Stimulated activated CD4-positive, alpha-beta T cell treated with anti-CD3 and anti-CD28 coated beads, Interleukin-2, amount 100 ng/mL, for 24 hours (primary cell): ENCODE data around the gene DNAJA2.
"Not testable (repeated sequence)": the region's sequence is repeated elsewhere in the genome, so short reads cannot be mapped to it uniquely, and the experiment has no call there.

Experiments used
- DNase-seq, 2 donors: peaks; one replicate each; pipeline ENCODE4 v3.0.0-alpha.2; 2020

The DNAJA2 gene

DNA sequence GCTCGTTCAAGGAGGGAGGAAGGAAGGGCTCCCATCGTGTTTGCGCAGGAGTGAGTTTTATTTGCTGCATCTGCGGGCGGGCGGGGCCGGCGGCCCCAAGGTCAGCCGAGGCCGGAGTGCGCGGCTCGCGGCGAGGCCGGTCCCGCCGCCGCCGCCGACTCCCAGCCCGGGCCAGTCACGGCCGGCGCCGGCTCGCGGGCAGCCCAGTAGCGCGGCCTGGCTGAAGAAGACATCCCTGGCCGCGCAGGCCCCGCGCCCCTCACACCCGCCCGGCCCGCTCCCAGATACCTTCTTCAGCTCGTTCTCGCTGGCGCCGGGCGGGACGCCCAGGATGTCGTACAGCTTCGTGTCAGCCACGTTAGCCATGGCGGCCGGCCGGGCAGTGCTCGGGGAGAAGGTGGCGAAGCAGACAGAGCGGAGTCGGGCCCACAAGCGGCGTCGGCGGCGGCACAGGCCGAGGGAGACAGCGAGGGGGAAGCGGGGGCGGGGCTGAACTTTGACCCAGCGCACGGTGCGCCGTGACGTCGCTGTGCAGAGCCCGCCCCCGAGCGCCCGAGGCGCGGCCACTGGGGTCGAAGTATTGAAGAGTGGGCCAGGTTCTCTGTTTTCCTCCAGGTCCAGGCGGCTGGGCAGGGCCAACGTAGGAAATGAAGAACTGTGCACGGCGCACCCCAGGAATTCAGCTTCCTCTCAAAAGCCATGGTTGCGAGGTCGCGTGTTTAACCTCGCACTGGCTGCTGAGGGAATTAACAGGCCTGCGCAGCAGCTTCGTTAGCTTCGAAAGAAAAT, at the start of gene DNAJA2:
DNAJA2 (minus strand) TSS at position 468 of the 789 bp plus-strand sequence; CDS start at position 366, 102 bp downstream.
- peak; percentile 95 to 96 for DNase-seq

DNA sequence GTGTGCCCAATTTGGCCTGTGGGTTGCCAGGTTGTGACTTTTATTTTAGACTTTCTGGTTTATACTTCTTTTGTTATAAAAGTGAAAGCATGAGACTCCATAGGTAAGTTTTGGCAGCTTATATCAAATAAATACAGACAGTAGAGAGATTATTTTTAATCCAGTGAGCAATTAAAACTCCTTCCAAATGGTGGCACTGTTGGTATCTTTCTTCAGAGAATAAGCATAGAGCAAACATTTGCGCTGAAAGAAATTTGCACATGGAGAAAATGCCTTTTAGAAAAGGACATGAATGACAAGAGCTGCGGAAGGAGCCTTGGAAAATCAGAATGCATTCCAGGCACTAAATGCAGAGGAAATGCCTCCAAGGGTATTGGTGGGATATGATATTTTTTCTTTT, 46.1 kb upstream of the DNAJA2 start:
- DNase-seq: no peak

DNA sequence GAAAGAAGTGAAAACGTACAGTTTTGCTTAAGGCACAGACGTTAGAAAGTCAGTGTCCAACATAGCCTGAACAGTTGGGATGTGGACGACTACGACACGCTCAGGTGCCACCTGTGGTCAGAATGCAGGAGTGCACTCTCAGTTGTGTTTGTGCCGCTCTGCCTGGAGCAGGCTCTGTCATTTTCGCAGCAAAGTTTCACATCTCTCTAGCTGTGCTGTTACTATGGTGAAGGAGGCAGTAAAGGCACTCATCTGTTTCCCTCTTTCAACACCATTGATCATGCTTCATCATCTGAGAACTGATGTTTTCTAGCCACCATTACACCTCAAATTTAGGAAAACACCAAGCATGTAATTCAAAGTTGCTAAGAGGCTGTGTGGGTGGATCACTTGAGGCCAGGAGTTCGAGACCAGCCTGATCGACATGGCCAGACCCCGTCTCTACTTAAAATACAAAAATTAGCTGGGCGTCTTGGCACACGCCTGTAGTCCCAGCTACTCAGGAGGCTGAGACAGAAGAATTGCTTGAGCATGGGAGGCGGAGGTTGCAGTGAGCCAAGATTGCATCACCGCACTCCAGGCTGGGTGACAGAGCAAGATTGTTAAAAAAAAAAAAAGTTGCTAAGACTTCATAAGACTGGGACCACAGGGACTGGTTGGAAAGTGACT, 44.9 kb upstream of the DNAJA2 start:
- DNase-seq: peak; percentile 38 to 47

DNA sequence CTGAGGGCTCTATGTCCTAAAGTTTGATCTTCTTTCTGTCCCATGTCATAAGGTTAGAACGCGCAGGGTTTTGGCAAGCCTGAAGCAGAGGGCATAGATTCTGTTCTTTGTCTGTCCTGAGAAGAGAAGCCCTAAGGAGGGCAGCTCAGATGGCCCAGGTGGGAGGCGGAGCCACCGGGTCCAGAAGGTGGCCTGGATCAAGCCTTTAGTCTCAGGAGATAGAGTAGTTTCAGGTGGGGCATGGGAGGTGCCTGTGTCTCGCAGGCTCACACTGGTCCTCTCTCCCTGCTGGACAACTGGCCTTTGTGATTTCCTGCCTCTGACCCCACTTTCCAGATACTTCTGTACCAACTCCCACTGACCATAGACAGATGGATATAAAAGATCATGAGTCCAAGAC, 44.2 kb upstream of the DNAJA2 start:
- no peak for DNase-seq

DNA sequence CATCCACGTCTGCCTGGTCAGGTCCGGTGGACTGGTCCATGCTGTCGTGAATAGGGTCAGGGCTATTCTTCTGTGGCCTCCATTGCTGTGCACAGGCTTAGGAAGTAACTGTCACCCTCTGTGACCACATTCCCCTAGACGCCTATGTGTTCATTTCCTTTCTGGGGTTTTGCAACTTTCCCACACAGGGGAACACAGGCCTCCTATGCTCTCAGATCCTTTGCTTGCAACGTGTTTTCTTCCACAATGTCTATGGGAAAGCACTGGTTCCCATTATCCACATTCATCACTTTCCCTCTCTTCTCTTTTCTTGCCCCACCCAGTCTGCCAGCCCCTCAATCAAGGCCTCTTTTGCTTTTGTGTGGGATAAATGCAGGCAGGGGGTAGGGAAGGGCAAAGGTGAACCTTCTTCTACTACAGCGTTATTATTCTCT, 43.2 kb upstream of the DNAJA2 start:
- peak in 1 of 2 donors; percentile 19 for DNase-seq

DNA sequence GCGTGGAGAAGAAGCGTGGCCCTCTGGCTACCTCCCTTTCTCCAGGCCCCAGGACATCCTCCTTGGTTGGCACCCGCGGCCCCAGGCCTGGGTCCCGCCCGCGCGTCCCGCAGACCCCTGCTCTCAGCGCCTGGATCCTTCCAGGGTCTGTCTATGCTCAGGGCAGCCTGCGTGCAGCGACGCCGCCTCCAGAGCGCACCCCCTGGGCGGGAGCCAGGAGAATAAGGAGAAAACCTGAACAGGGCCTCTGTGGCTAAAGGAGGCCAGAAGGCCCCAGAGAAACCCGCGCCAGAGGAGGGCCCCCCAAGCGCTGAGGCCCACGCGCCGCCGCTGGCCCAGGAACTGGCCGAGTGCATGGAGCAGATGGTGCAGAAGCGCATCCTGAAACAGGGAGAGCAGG, 40.4 kb upstream of the DNAJA2 start:
- DNase-seq: no peak

DNA sequence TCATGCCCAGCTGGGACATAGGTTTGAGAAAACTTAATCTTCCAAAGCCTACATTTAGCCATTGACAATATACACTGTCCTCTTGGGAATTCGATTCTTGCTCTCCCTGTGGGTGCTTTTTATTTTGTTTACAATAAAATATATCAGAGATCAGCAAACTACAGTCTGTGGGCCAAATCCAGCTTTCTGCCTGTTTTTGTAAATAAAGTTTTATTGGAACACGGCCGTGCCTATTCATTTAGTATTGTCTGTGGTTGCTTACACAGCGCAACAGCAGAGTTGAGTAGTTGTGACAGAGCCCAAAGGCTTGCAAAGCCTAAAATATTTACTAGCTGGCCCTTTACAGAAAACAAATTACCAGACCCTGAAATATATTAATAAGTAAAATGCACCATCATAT, 39.7 kb upstream of the DNAJA2 start:
- DNase-seq: no peak

DNA sequence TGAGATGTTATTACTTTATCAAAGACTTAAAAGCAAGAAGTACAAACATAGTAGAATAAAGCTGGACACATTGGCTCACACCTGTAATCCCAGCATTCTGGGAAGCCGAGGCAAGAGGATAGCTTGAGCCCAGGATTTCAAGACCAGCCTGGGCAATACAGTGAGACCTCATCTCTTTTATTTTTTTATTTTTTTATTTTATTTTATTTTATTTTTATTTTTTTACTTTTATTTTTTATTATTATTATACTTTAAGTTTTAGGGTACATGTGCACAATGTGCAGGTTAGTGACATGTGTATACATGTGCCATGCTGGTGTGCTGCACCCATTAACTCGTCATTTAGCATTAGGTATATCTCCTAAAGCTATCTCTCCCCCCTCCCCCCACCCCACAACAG, 37.3 kb upstream of the DNAJA2 start:
- not testable (repeated sequence) for DNase-seq

DNA sequence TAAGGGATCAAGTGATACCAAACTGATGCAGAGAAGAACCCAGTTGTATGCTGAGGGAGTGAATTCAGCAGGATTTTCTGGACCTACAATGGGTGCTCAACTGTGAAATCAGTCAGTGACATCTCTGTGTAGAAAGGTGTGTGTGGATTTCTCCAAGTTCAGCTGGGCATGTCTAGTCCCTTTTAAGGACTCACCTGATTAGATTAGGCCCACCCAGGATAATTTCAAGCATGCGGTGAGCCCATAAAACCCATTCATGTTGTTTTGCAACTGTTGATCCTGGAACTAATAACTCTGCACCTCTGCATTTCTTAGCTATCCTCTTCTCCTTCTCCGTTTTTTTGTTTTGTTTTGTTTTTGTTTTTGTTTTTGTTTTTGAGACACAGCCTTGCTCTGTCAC, 35.1 kb upstream of the DNAJA2 start:
- DNase-seq: no peak

DNA sequence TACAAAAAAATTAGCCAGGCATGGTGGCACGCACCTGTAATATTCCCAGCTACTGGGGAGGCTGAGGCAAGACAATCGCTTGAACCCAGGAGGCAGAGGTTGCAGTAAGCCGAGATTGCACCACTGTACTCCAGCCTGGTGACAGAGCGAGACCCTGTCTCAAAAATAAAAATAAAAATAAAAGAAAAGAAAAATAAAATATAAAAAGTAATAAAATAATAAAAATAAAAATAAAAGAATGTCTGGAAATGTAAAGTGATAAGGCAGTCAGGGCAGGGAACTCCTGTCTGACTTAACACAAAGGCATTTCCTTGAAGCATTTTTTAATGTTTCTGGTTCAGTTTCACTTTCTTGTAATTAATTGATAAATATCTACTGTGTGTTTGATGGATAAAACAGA, 34.7 kb upstream of the DNAJA2 start:
- DNase-seq: no peak

DNA sequence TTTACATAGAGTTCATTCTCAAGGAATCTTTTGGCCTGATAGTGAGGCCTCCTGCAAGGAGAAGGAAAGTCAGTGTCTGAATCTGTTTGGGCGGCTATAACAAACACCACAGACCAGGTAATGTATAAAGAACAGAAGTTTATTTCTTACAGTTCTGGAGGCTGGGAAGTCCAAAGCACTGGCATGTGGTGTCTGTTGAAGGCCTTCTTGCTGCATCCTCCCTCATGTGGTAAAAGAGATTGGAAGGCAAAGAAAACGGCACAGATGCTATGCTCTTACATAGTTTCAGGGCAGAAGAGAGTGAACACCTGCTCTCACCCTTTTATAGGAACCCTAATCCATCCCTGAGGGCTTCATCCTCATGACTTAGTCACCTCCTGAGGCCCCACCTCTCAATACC, 31.2 kb upstream of the DNAJA2 start:
- no peak for DNase-seq

DNA sequence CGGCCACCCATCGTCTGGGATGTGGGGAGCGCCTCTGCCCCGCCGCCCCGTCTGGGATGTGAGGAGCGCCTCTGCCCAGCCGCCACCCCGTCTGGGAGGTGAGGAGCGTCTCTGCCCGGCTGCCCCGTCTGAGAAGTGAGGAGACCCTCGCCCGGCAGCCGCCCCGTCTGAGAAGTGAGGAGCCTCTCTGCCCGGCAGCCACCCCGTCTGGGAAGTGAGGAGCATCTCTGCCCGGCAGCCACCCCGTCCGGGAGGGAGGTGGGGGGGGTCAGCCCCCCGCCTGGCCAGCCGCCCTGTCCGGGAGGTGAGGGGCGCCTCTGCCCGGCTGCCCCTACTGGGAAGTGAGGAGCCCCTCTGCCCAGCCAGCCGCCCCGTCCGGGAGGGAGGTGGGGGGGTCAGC, 26.6 kb upstream of the DNAJA2 start:
- DNase-seq: not testable (repeated sequence)

DNA sequence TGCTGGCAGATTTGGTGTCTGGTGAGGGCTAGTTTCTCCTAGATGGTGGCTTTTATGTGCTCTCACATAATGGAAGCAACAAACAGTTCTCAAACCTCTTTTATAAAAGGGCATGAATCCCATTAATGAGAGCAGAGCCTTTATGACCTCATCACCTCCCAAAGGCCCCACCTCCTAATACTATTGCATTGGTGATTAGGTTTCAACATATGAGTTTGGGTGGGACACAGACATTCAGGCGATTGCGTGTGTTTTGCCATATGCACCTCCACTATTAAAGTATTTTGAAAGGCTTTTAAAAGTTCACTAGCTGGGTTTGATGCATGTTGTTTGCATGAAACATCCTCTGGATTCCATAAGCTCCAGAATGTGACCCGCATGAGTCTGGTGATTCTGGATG, 24.4 kb upstream of the DNAJA2 start:
- DNase-seq: no peak

DNA sequence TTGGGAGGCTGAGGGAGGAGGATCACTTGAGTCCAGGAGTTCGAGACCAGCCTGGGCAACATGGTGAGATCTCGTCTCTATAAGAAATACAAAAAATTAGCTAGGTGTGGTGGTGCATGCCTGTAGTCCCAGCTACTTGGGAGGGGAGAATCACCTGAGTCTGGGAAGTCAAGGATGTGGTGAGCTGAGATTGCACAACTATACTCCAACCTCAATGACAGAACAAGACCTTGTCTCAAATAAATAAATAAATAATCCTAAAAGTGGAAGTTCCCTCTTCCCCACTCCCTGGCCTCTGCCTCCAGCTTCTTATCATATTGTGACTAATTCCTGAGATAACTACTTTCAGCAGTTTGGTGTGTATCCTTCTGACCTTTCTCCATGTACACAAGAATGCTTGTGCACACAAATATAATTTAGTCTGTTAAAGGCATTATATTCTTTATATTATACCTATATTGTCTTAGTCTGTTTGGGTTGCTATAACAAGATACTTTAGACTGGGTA, 23.5 kb upstream of the DNAJA2 start:
- no peak for DNase-seq

DNA sequence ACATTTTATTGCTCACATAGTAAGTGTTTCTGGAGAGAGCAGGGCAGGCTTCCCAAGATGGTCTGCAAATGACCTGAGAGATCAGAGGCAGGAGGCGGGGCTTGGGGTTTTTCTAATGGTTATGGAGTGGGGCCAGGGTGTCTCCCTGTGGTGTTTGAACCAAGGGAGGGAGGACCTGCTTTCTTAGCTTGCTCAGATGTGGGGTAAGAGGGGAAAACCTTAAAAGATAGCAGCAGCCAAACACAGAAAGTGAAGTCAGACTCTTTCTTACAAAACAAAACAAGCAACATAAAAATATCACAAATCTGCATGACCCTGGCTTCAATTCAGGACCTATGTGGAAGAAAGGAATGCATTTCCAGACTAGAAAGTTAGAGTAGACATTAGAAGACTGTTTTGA, 22.9 kb upstream of the DNAJA2 start:
- DNase-seq: no peak

DNA sequence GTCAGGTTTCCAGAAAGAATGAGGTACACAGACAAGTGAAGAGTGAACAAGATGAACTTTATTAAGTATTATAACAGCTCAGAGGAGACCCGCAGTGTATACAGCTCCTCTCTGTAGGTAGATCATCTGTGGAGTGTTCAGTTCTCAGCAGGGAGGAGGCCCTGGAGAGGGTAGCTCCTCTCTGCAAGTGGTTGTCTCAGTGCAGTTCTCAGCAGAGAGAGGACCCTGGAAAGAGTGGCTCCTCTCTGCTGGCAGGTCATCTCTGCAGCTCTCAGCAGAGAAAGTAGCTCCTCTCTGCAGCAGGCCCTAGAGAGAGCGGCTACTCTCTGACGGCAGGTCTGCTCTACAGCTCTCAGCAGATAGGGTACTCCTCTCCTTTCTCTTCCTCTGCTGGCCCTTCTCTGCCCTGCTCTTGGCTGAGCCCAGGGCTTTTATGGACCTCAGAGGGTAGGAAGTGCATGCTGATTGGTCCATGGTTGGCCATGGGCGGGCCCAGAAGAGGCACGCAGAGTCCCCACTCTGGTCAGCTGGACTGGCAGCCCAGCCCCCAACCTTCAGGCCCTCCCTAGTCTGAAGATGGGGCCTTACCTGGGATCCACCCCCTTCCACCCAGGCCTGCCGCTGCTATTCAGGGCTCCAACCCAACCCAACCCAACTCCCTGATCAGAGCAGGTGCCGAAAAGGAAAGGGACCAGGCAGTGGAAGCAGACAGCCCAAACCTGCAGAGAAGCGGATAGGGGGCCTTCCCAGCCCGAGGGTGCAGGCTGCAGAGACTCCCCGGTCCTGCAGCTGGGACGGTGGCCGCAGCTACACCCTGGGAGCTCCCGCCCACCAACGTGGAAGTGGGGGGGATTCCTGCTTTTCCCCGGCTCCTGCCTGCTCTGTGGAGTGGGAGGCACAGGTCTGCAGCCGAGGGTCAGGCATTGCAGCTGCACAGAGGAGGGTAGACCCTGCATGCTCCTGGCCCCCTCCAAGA, 18.5 kb upstream of the DNAJA2 start:
- no peak for DNase-seq

DNA sequence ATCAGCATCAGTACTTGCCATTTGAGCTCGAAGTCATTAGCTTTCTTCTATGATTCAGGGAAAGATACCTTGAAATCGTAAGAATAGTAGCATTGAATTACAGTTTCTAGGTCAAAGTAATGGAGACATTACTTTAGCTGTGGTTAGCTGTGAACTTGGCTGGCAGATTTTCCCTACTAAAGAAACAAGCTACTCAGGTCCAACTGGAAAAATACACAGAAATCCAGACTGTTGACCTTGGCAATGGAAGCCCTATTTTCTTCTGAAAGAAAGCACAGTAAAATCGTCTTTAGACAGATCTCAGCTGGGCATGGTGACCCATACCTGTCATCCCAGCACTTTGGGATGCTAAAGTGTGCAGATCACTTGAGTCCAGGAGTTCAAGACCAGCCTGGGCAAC, 13.4 kb upstream of the DNAJA2 start:
- no peak for DNase-seq

DNA sequence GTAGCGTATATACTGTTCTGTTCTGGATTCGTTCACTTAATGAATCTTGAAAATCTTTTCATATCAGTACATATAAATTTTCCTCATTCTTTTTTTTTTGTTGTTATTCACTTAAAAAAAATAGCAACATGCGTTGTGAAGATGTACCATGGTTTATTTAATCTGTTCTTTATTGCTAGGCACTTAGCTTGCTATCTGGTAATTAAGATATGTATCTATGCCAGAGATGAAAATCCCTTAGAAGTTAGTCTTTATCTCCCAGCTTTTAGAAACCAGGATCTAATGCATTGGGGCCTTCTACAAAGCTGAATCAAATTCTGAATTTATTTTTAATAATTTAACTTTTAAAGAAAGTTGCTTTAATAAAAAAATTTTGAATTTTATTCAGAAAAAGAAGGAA, 13.0 kb upstream of the DNAJA2 start:
- no peak for DNase-seq

DNA sequence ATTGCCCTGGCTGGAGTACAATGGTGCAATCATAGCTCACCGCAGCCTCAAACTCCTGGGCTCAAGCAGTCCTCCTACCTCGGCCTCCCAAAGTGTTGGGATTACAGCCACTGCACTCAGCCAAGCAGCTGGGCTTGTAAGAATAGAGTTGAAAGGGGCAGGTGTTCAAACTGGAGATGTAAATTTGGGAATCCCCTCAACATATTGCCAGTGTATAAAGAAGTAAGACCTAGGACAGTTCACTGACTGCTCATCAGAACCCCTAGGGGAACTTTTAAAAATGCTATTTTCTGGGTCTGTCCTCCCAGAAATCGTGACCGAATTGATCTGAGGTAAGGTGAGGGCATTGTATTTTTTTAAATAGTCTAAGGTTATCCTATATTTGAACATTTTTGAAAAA, 8.9 kb upstream of the DNAJA2 start:
- DNase-seq: no peak

DNA sequence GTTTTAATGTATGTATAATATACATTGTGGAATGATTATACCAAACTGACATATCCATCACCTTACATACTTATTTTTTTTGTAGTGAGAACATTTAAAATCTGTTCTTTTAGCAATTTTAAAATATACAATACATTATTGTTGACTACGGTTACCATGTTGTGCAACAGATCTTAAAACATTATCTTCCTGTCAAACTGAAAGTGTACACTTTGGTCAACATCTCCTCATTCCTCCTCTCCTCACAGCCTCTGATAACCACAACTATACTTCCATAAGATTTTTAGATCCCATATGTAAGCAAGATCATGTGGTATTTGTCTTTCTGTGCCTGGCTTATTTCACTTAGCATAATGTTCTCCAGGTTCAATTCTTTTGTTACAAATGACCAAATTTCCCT, 7.5 kb upstream of the DNAJA2 start:
- no peak for DNase-seq

DNA sequence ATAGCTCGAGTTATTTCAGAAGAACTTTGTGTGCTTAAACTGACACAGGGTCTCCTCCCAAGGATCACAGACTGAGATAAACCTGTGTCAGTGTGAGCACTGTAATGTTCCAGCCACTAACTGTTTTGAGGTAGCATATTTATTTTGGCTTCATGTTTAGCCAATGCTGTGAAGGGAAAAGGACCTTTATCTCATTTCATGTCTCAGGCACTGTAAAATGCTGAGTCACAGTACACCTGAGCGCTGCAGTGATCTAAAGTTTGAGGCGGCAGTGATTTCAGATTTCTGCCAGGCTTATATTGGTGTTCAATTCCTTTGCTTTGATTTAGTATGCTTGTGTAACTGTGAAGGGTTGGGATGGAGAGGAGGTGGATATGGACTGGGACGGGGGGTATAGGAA, 3.1 kb upstream of the DNAJA2 start:
- no peak for DNase-seq

DNA sequence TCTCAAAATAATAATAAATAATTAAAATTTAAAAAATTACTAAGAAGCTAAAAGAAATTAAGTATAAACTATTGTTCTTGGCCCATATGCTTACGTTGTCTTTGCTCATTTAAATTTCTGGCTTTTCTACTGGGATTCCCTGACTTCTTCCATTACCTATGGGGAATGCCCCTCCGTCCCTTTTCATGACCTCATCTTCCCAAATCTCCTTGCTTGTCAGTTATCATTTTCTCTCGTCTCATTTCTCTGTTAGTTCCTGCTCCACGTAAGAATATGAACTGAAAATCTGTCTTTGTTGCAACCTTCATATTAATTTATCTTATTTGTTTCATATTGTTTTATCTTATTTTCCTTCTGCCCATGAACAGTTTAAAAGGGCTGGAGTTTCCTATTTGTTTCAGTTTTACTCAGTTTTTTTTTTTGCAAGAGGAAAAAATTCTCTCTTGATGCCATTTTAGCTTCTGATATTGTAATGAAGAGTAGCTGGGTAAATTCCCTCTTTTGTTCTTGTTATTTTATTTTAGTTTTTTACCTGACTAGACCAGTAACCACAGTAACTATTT, 2.5 kb upstream of the DNAJA2 start:
- DNase-seq: no peak

DNA sequence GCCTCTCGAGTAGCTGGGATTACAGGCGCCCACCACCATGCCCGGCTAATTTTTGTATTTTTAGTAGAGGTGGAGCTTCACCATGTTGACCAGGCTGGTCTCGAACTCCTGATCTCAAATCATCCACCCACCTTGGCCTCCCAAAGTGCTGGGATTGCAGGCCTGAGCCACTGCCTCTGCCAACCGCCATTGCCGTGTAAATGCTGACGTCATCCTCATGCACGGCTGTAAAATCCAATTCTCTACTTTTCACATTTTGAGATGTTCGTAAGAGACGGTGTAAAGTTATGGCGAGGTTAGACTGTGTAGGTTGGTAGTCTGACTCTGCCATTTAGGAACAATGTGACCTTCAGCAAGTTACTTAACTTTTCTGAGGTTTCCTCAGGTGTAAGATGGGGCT, 1.7 kb upstream of the DNAJA2 start:
- DNase-seq: no peak
